HG02571 (cell line): ENCODE measurements around the gene SHB.

Source experiments
- ATAC-seq: cut with Tn5 transposase; IDR thresholded peaks from one replicate; pipeline ENCODE4 v1.9.1; 2021; ENCODE audit warnings: mild to moderate bottlenecking, moderate library complexity; ENCODE audit not compliant: unreplicated experiment

SHB gene

DNA sequence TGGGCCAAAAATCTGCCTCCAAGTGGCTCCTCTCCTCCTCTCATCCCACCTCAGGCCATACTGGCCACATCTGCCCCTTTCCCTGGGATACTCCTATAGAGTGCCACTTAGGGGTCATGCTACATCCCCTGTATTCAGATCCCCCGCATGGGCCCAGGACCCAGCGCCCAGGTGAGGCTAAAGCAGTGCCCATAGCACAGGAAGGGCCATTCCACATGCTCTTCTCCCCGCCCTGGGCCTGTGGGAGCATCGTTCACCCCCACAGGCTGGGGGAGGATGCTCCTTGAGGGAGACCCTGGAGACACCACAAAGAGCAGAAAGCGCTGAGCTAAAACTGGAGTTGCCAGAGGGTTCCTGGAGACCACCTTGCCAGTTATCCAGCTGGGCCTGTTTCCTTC is 112.6 kb downstream of the SHB start:
- ATAC-seq: no peak

DNA sequence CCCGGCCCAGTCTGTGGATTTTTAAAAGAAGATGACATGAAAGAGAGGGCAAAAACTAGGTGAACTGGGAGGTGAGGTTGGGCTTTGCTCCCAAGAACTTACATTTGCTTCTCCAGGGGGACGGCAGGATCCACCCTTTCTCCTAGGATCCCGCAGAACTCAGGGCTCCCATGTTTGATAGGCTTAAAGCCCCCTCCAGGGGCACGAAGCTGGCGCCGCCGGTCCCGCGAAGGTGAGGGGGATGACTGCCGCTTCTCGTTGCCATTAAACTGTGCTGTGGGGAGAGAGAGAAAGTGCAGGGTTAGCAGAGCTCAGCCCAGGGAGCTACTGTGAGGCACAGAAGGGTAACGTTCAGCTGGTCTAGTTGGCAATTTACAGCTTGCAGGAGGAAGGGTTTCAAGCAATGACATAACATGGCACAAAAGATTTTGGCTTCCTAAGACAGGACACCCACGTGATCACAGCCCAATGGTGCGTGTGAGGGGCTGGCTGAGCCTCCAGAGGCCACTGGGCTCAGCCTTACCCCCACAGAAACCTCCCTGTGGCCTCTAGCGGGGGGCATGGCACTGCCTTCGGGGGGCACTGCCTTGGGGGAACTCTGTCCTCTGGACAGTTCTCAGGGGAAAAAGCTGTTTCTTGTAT is 113.1 kb downstream of the SHB start:
- ATAC-seq: no peak

DNA sequence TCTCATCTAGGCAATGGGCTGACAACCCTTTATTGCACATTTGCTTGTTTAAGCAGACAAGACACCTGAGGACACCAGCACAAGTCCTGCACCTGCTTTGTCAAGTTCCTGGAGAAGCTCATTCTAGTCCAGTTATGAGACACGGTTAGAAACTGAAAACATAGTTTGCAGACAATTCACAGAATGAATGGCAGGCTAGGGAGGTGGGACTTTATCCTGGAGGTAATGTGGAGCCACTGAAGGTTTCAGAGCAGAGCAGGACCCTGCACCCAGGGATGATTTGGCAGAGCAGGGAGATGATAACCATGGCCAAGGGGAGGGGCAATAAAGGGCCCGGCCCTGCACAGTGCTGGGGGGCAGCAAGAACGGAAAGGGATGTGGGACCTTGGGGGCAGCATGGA is 114.4 kb downstream of the SHB start:
- peak; percentile 41 for ATAC-seq

DNA sequence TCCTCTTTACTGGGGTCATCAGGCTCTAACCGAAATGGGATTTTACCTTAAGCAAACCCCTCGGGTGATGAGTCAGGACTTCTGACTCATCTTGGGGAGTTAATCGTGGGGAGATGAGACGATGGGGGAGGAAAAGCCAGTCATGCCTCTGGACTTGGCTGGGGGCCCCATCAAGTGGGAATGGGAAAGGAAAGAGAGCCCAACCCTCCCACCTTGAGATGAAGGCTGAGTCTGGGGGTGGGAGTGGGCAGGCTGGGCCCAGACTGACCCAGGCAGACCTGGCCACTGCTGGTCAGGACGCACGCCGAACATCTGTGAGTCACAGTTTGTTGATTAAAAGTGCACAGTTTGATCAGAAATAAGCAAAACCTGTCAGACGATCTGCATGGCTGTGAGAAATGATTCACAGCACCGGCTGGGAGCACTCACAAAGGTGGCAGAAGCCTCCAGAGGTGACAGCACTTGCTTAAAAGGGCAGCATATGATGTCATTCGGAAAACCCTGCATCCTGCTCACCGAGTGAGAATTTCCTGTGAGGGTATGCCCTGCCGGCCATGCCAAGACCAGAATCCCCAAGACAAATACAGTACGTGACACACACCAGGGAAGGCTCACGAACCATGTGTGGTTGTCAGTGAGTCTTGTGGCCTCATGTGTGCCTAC is 115.1 kb downstream of the SHB start:
- peak; percentile 65 for ATAC-seq

DNA sequence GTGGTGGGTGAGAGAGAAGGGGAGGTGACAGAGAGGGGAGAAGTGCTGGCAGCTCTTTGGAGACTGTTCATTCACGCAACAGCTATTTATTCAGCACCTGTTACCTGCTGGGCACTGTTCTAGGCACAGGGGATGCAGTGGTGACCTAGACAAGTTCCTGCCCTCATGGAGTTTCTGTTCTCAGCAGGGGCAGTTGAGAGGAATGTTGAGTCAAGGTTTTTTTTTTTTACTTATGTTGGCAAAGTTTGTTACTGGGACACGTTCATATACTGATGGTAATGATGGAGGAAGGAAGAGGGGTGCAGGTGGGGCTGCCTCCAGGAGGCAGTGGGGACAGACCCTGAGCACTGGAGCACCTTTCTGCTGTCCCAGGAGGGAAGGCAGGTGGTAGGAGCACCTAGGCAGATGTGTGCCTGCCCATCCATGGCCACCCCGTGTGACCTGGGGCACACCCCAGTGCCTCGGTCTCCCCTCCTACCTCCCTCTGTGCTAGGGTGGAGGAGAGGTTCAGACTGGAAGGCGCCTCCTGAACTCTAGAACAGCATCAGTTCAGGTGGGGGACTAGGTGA is 115.7 kb downstream of the SHB start:
- peak; percentile 8 for ATAC-seq

DNA sequence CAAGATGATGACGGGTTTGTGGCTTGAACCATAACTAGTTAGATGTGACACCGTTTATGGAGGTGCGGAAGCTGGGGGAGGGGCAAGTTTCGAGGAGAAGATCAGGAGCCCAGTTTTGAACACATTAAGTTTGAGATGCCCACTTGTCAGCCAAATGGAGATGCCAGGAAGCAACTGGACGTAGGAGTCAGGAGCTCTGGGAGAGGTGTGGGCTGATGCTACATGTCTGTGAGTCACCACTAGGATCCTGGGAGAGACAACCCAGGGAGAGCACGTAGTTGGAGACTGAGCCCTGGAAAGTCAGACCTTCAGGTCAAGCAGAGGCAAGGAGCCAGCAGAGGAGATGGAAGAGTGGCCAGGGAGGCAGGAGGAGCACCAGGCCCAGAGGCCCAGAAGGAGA is 116.3 kb downstream of the SHB start:
- ATAC-seq: no peak

DNA sequence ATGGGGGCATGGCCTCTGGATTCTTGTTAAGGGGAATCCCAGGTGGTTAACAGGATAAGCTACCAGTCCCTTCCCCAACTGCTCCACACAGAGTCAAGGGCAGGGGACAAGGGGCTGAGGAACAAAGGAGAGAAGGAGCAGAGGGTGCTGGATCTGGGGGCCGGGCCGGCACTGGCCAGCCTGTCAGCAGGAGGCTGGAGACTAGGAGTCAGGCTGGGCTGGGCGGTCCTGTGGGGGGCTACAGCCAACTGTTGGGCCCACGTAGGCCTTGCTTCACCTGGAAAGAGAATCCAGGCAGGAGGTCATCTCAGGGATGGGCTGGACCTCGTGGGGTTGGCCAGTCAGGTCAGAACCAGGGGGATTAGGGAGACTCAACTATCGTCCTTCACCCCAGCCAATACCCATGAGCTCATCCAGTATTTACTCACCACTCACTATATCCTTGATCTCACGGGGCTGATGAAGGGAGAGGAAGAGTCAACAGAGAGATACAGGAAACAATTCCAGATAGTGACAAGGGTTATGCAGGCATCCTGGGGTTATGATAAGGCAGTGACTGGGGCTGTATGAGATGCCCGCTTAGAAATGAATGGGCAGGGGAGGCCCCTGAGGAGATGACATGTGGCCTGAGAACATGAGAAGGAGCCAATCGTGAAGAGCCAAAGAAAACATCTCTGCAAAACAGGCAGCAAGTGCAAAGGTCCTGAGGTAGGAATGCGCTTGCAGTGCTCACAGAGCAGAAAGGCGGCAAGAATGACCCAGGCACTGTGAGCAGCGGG is 117.2 kb downstream of the SHB start:
- no peak for ATAC-seq

DNA sequence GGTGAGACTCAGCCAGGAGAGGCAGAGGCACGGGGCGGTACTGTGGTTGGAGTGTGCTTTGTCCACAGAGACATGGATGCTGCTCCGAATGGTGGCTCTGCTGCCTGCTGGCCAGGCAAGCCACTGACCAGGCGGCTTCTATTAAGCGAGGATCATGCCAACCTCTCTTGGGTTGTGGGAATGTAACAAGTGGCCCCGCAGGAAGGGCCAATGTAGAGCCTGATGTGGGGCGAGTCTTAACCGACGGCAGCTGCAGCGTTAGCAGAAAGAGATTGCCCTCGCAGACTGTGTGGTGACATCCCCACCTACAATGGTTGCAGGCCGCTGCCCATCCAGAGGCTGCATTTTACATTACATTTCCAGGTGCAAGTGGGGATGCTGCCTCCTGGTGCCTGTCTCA is 118.5 kb downstream of the SHB start:
- ATAC-seq: no peak

DNA sequence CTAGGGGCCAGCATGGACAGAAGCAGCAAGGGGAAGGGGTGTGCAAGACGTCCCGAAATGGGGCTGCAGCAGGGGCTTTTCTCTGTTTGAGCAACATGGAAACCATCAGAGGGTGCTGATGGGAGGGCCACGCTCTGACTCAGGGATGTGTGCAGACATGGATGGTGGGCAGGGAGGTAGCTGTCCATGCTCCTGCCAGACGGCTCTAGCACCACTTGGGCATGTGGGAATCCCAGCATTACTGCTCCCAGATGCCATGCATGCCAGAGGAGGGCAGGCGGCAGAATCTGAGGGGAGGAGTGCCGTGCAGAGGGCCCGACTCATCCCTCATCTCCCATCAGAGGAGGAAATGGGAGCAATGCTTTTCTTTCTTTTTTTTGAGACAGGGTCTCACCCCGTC is 119.5 kb downstream of the SHB start:
- no peak for ATAC-seq

DNA sequence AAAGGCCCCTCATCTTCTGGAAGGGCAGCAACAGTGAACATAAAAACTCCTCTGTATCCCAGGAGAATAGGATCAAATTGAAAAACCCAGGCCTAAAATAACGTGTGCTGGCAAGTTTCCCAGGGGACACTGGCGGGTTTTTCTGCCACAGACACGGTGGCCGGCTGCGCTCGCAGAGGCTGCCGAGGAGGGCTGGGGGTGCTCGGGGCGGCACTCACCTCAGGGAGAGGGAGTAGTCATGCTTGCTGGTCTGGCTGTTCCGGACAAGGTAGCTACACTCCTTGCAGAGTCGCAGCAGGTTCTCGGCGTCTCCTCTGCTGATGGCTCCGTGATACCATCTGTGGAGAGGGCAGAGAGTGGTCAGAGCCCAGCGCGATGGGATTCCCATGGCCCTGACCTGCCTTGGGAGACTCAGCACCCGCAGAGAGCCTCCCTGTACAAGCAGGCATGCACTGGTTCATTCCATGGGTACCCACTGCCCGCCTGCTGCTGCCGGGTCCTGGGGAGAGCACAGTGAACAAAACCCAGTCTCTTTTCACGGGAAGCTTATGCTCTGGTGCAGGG is 120.5 kb downstream of the SHB start:
- no peak for ATAC-seq

DNA sequence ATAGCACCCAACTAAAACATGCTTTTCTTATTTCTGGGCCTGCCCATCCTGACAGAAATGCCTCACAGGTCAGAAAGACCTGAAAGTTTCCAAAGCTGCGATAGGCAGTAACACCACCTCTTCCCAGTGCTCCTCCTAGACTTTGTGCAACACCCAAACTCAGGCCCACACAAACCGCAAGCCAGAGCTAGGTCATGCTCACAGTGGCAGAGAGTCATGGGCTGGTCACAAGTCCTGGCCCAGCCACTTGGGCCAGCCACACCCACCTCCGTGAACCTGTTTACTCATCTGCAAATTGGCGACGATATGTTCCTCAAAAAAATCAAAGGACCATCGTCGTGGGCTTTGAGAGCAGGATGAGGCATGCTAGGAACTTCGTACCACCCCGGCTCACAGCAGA is 121.0 kb downstream of the SHB start:
- no peak for ATAC-seq

DNA sequence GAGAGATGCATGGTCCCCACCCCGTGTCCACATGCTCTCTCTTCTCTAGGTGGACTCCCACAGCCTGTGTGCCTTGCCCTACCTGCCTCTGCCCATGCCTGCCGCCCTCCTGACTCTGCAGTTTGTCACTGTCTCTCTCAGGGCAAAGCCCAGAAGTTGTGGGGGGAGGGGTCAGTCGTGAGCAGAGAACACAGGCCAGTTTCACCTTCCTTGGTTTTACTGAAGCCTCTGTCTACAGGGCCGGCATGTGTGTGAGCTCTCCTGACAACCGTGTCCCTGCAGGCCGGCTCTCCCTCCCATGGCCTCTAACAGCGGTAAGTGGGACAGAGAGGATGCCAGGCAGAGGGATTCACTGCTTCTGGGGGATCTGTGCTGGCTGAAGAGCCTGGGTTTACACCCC is 121.6 kb downstream of the SHB start:
- ATAC-seq: no peak

DNA sequence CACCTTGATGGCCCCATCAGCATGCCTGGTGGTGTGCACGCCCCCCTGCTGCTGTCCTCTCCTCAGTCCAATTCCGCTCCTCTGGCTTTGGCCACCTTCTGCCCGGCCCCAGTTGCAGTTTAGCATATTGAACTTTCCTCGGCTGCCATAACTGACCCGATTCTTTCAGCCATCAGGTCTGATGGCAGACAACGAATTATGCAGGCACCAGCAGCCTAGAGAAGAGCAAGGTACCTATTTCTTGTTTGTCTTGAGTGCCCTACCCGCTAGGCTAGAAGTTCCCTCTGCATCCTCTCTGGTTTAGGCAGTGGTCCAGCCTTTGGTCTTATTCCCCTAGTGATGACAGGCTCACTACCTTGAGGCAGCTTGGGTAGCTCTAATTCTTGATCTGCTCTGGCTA is 122.1 kb downstream of the SHB start:
- ATAC-seq: no peak

DNA sequence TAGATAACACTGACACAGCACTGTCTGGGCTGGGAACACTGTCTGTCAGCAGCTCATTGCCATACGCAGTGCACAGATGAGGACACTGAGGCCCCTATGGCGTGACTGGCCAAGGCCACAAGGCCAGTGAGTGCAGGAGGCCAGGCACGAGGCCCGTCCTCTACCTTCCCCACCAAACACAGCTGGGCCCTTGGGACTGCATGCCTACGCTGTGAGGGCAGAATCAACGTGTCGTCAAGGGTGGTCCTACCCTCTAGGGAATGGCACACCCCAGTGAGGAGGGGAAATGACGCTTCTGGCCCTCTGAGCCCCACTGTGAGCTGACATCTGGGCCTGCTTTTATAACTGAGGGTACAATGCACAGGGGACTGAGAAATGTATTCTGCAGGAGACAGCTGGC is 123.0 kb downstream of the SHB start:
- ATAC-seq: no peak

DNA sequence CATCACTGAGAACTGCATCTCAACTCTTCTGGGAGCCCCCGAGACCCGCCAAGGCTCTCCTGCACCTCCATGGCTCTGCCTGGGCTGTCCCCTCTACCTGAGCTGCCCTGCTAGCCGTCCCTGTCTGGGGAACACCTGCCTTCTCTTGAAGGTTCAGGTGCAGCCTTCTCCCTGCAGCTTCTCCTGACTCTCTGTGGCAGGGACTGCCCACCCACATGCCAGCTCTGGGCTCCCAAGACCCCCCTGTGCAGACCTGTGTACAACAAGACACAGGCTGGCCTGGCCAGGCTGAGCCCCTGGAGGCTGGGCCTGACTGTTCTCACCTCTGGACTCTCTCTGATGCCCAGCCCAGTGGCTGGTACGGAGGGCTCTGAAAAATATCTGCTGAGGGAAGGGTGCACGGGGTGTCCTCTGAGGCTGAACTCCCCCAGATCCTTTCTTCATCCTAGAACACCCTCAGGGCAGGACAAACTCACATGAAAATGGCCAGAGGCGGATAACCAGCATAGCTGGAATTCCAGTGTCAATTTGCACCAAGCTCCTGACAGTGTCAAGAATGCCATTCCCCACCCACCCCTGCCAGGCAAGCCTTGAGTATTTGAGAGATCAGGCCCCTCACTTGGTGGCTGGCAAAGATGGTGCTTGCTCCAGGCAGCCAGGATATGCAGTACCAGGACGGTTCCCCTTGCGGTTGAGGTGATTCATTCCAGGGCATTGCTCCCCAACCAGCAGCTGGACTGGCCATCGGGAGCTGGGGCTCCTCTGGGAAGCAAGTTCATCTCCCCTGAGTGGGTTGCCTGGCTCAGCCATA is 124.2 kb downstream of the SHB start:
- ATAC-seq: no peak

DNA sequence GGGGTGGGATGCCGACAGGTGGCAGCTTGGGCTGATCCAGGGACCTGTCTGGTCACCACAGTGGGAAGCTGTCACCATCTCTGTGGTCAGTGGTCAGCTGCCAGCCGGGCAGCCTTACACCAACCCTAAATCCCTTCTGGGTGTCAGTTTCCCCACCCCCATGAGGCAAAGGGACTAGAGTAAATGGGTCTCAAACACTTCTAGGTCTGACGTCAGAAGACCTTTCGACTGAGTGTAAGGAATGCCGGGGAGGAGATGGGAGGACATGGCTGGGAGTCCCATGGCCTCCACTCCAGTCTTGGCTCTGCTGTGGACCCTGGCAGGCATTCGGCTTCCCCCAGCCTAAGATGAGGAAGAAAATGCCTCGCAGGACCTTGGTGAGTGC is 124.8 kb downstream of the SHB start:
- ATAC-seq: no peak

DNA sequence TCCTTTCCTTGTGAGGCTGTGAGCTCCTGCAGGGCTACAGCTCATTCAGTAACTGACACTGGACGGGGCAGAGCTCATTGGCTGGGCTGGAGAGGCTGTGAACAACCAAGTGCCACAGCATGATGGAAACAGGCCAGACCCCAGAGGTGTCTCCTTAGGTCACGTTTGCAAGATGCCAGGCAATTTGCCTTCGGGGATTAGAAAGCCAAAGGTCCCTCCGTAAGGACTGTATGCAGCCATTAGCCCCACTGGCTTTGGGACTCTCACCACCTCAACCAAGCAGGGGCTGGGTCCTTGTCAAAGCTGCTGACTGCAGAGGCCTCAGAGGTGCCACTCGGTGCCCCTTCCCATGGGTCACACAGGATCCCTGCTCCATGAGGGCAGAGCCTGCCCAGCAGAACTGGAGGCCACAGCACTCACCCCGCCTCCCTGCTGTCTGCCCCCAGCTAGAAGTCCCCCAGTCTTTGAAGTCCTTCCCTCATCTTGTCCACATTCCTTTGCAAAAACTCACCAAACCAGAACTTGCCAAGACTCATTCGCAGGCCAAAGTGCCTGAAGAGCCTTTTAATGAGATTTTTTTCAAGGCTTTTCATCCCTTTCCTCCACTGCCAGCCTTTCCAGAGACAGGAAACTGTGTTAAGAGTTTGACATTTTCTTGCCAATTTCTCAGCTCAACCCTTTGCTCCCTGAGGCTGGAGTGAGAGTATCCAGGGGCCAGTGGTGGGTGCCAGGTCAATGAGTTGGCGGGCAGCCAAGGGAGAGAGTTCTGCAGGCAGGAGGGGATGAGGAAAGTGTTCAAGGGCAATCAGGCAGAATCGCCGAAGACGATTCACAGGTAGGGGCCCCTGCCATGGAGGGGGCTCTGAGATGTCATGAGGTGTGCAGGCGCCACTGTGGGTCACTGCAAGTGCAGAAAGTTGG is 125.4 kb downstream of the SHB start:
- no peak for ATAC-seq

DNA sequence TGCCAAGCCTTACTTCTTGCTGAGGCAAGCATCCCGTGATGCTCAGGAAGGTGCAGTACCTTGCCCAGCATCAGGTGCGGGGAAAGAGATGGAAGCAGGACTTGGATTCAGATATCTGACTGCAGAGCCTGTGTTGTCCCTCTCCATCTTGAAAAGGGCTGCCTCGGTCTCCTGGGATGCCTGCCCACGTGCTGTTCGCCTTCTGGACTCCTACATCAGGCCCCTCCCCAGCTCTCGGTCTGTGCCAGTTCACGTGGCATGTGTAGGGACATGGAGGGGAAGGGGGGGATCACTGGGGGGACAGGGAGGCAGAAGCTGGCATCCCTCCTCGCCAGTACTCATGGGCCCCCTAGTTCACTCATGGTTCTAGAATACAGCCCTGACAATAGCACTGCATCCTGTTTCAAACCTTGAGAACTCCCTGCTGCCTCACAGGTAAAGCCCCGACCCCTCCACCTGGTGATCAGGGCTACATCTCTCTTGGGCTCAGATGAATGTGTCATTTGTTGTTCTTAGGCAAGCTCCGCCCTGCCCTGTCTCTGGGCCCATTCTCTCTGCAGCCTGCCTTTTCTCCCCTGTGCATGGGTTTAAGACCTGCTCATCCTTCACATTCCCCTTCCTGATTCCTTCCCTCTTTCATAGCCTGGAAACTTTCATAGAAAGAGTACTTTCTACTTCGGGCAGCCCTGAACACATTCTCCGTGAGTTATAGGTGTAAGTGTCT is 126.2 kb downstream of the SHB start:
- ATAC-seq: no peak

DNA sequence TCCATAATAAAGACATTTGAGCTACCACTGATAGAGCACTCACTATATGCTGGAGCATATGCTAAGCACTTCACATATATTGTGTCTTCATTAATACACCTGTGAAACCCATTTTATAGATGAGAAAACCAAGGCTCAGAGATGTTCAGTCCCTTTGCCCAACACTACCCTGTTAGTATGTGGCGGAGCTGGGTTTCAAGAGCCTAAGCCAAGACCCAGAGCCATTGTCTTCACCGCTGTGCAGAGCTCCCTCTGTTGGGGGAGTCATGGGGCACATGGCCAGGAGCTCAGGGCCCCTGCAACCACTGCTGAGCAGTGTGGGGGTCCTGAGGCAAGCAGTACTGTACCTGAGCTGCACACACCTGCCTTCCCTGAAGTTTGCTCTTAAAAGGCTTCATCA is 127.8 kb downstream of the SHB start:
- no peak for ATAC-seq
